ENCODE measurements around the gene ADGRB3. TPM values are rescaled to one million over a fixed set of nuclear protein-coding genes. Genes with fewer than 3 reads are reported as not detected.
A peak's percentile ranks its signal among the peaks of the same experiment; 100 is the strongest.

Gene ADGRB3
- total RNA-seq, 4 donors from 2014 or later, result 5.3 to 15.6 (median 7.6) TPM

- Histone ChIP-seq H3K27ac (no peak overlapping the region), H3K27me3 (no peaks in the 10 kb centered on the region), H3K36me3 (no peaks in the 10 kb centered on the region), H3K4me3 (no peak overlapping the region), H3K4me1 (no peaks in the 10 kb centered on the region), H3K9me3 (no peaks in the 10 kb centered on the region)
- TF ChIP-seq POLR2A (IDR thresholded peaks at IDR 0.05) (no peak), CTCF (IDR thresholded peaks at IDR 0.05) (no peak)
- peak in 1 of 2 donors; percentile 14 for DNase-seq
- intact Hi-C loops (cut with DNase I; ENCODE audit: low total_unique reads), result no loop called here
Measured at GRCh38 chr6:69349771-69350170, 714.7 kb downstream of the ADGRB3 start.

- no peaks in the 10 kb centered on the region for H3K36me3 ChIP-seq
- no peak for DNase-seq
- intact Hi-C loops (cut with DNase I; ENCODE audit: low total_unique reads), result no loop called here
- no peak for TF ChIP-seq POLR2A (IDR thresholded peaks at IDR 0.05)
- no peak for TF ChIP-seq CTCF (IDR thresholded peaks at IDR 0.05)
- no peak overlapping the region for H3K4me3 ChIP-seq
- no peak overlapping the region for H3K27ac ChIP-seq
- H3K9me3 ChIP-seq, result no peaks in the 10 kb centered on the region
- no peaks in the 10 kb centered on the region for H3K4me1 ChIP-seq
- H3K27me3 ChIP-seq, result no peaks in the 10 kb centered on the region
Measured at GRCh38 chr6:69362209-69362608, 727.1 kb downstream of the ADGRB3 start.

- Histone ChIP-seq H3K4me3 (no peak overlapping the region), H3K36me3 (no peaks in the 10 kb centered on the region), H3K9me3 (no peaks in the 10 kb centered on the region), H3K4me1 (no peaks in the 10 kb centered on the region), H3K27ac (no peak overlapping the region), H3K27me3 (no peaks in the 10 kb centered on the region)
- TF ChIP-seq POLR2A (IDR thresholded peaks at IDR 0.05), result no peak
- TF ChIP-seq CTCF (IDR thresholded peaks at IDR 0.05), result no peak
- DNase-seq, result no peak
- intact Hi-C loops (cut with DNase I; ENCODE audit: low total_unique reads), result no loop called here
Measured at GRCh38 chr6:69366831-69367230, 731.7 kb downstream of the ADGRB3 start.

GRCh38 chr6:69368613-69369012, 733.5 kb downstream of the ADGRB3 start:
- H3K27me3 ChIP-seq, result no peaks in the 10 kb centered on the region

GRCh38 chr6:69370763-69371162, 735.7 kb downstream of the ADGRB3 start:
- intact Hi-C loops (cut with DNase I; ENCODE audit: low total_unique reads), result no loop called here
- no peak overlapping the region for H3K27ac ChIP-seq
- H3K4me3 ChIP-seq, result no peak overlapping the region
- H3K27me3 ChIP-seq, result no peaks in the 10 kb centered on the region
- no peak for DNase-seq
- no peaks in the 10 kb centered on the region for H3K36me3 ChIP-seq
- no peaks in the 10 kb centered on the region for H3K4me1 ChIP-seq
- H3K9me3 ChIP-seq, result no peaks in the 10 kb centered on the region
- no peak for TF ChIP-seq POLR2A (IDR thresholded peaks at IDR 0.05)
- no peak for TF ChIP-seq CTCF (IDR thresholded peaks at IDR 0.05)

More at GRCh38 chr6:69368613-69369012, 733.5 kb downstream of the ADGRB3 start:
- intact Hi-C loops (cut with DNase I; ENCODE audit: low total_unique reads), result no loop called here
- TF ChIP-seq CTCF (IDR thresholded peaks at IDR 0.05) (no peak), POLR2A (IDR thresholded peaks at IDR 0.05) (no peak)
- no peak for DNase-seq
- Histone ChIP-seq H3K27ac (no peak overlapping the region), H3K4me1 (no peaks in the 10 kb centered on the region), H3K9me3 (no peaks in the 10 kb centered on the region), H3K36me3 (no peaks in the 10 kb centered on the region), H3K4me3 (no peak overlapping the region)
